Stomach (tissue), 9 donors: ENCODE results near the gene DCD. TPM values are rescaled to one million over a fixed set of nuclear protein-coding genes. Genes with fewer than 3 reads are reported as not detected.

ENCODE experiments used
- DNase-seq, 2 donors: peaks; one replicate each; pipeline versions ENCODE4 v3.0.0 to v3.0.0-alpha.2; 2013 to 2019
- H3K27ac ChIP-seq, 5 donors: fragments of 200-600 bp in 4 of 5; sonication (generic) in 4 of 5; one replicate each; pipeline ENCODE4 v1.5.1; 2013 to 2019; ENCODE audit warnings: mild to moderate bottlenecking in 1 of 5, moderate library complexity in 1 of 5
- H3K27me3 ChIP-seq, 3 donors: fragments of 200-600 bp; sonication (generic); one replicate each; pipeline ENCODE4 v1.5.1; 2017 to 2019; ENCODE audit warnings: mixed run types in 1 of 3
- H3K36me3 ChIP-seq, 4 donors: fragments of 200-600 bp; sonication (generic); 1 replicate in 3 of 4; 2 replicates in 1 of 4; pipeline ENCODE4 v1.5.1; 2016 to 2019
- H3K4me1 ChIP-seq, 4 donors: fragments of 200-600 bp; sonication (generic); one replicate each; pipeline ENCODE4 v1.5.1; 2016 to 2019
- H3K4me3 ChIP-seq, 4 donors: fragments of 200-600 bp; sonication (generic) in 3 of 4; one replicate each; pipeline ENCODE4 v1.5.1; 2016 to 2019; ENCODE audit warnings: mild to moderate bottlenecking in 1 of 4
- H3K9me3 ChIP-seq, 4 donors: fragments of 200-600 bp; sonication (generic); one replicate each; pipeline ENCODE4 v1.5.1; 2016 to 2019
- CTCF ChIP-seq, 7 experiments: fragments of 450-650 bp in 4 of 7; fragments of 200-600 bp in 3 of 7; sonication (generic) in 3 of 7; IDR thresholded peaks; one replicate each; pipeline ENCODE4 v1.5.1; 2016 to 2019; ENCODE audit warnings: antibody characterized with exemption in 7 of 7, control low read depth in 2 of 7, mild to moderate bottlenecking in 1 of 7
- EP300 ChIP-seq: sonication (generic); formaldehyde crosslinking; IDR thresholded peaks from one replicate; pipeline ENCODE4 v1.6.1; 2017; ENCODE audit warnings: antibody characterized with exemption
- POLR2A ChIP-seq, 4 donors: fragments of 450-650 bp; IDR thresholded peaks; one replicate each; pipeline ENCODE4 v1.6.1; 2016; ENCODE audit warnings: antibody characterized with exemption in 4 of 4, control low read depth in 2 of 4, mild to moderate bottlenecking in 1 of 4, moderate library complexity in 1 of 4
- POLR2AphosphoS5 ChIP-seq, 3 donors: sonication (generic); formaldehyde crosslinking; IDR thresholded peaks; one replicate each; pipeline ENCODE4 v1.6.1; 2016; ENCODE audit warnings: antibody characterized with exemption in 3 of 3
- WGBS, 5 donors: extraction: QIAGEN DNeasy Blood & Tissue Kit in 3 of 5; methylation state at CpG; one replicate each; pipeline versions ENCODE4 v1.1.5 to v1.1.7; 2013 to 2018; 5-methylcytosine and 5-hydroxymethylcytosine counted together
- intact Hi-C: fragments of 100-400 bp; cut with DNase I; formaldehyde crosslinking; loops from one replicate; pipeline ENCODE4 v1.15.1; 2023; ENCODE audit warnings: low total_unique reads
- polyA plus RNA-seq, 3 donors: library from polyadenylated mRNA; stranded (reverse); fragments of 200-250 nt; gene quantifications; one replicate each; pipeline ENCODE4 v1.2.3, GENCODE V29; 2013
- total RNA-seq, 5 donors: library from RNA; depleted of rRNA; stranded (reverse); fragments of >200 nt; gene quantifications; one replicate each; pipeline versions ENCODE4 v1.1.0 to v1.2.3, GENCODE V29; 2014 to 2016
- donor health status: healthy with polysubstance abuse.
- donor health status: Bipolar disorder and iron deficiency.
- donor health status: healthy.

The DCD gene
- total and polyA plus RNA-seq, 8 donors, result not detected

- no peak for TF ChIP-seq EP300
- TF ChIP-seq CTCF (IDR thresholded peaks at IDR 0.05), result peak in 5 of 7 experiments; percentile 8 to 40 (median 27)
- intact Hi-C loops, result no loop called here
- Histone ChIP-seq H3K9me3 (no peaks in the 10 kb centered on the region), H3K4me1 (no peaks in the 10 kb centered on the region), H3K36me3 (no peaks in the 10 kb centered on the region), H3K27me3 (no peaks in the 10 kb centered on the region), H3K4me3 (no peak overlapping the region), H3K27ac (no peak overlapping the region)
- DNase-seq, result peak; percentile 50 to 72
- WGBS, 5 donors, result 39 to 58% (median 48%) methylated on average over 19 of the region's 19 CpGs
Observed at GRCh38 chr12:54658306-54659264, 10.4 kb upstream of the DCD start.

- DNase-seq, result peak in 1 of 2 donors; percentile 56
- no peak overlapping the region for H3K4me3 ChIP-seq
- H3K9me3 ChIP-seq, result no peaks in the 10 kb centered on the region
- no peak overlapping the region for H3K27ac ChIP-seq
- intact Hi-C loops, result no loop called here
- no peaks in the 10 kb centered on the region for H3K27me3 ChIP-seq
- H3K36me3 ChIP-seq, result no peaks in the 10 kb centered on the region
- WGBS, 5 donors, result 42 to 69% (median 62%) methylated on average over 6 of the region's 6 CpGs
- H3K4me1 ChIP-seq, result no peaks in the 10 kb centered on the region
- TF ChIP-seq EP300, result no peak
- TF ChIP-seq POLR2AphosphoS5 (IDR thresholded peaks at IDR 0.05), result no peak
- TF ChIP-seq POLR2A (IDR thresholded peaks at IDR 0.05), result no peak
- TF ChIP-seq CTCF (IDR thresholded peaks at IDR 0.05), result no peak
Observed at GRCh38 chr12:54657105-54657607, 9.0 kb upstream of the DCD start.

GRCh38 chr12:54654926-54655325 is 6.8 kb upstream of the DCD start:
- Histone ChIP-seq H3K4me3 (no peak overlapping the region), H3K36me3 (no peaks in the 10 kb centered on the region), H3K9me3 (no peaks in the 10 kb centered on the region), H3K27me3 (no peaks in the 10 kb centered on the region), H3K27ac (no peak overlapping the region), H3K4me1 (no peaks in the 10 kb centered on the region)
- WGBS, 5 donors, result 26 to 40% (median 30%) methylated on average over 2 of the region's 2 CpGs
- TF ChIP-seq POLR2AphosphoS5 (IDR thresholded peaks at IDR 0.05) (no peak), CTCF (IDR thresholded peaks at IDR 0.05) (no peak), POLR2A (IDR thresholded peaks at IDR 0.05) (no peak), EP300 (no peak)
- intact Hi-C loops, result no loop called here
- no peak for DNase-seq

GRCh38 chr12:54653025-54653424 is 4.9 kb upstream of the DCD start:
- no peaks in the 10 kb centered on the region for H3K9me3 ChIP-seq
- 71 to 85% (median 82%) methylated on average over 9 of the region's 9 CpGs for whole genome bisulfite sequencing, 5 donors
- TF ChIP-seq POLR2A (IDR thresholded peaks at IDR 0.05) (no peak), EP300 (no peak), POLR2AphosphoS5 (IDR thresholded peaks at IDR 0.05) (no peak), CTCF (IDR thresholded peaks at IDR 0.05) (no peak)
- intact Hi-C loops, result no loop called here
- no peaks in the 10 kb centered on the region for H3K36me3 ChIP-seq
- no peak for DNase-seq
- no peak overlapping the region for H3K27ac ChIP-seq
- no peak overlapping the region for H3K4me3 ChIP-seq
- no peaks in the 10 kb centered on the region for H3K27me3 ChIP-seq
- H3K4me1 ChIP-seq, result no peaks in the 10 kb centered on the region
